Gastrocnemius medialis (tissue), 4 donors: ENCODE results near the gene HACD2. TPM values are rescaled to one million over a fixed set of nuclear protein-coding genes. Genes with fewer than 3 reads are reported as not detected.

Source experiments
- ATAC-seq, 2 donors: fragments of 150-250 bp; one replicate each; pipeline ENCODE4 v1.9.1; 2016
- DNase-seq, 2 donors: peaks; one replicate each; pipeline ENCODE4 v3.0.0-alpha.2; 2019
- H3K27ac ChIP-seq, 4 donors: fragments of 200-600 bp; sonication (generic); 1 replicate in 1 of 4; 2 replicates in 3 of 4; pipeline ENCODE4 v1.5.1; 2016 to 2018; ENCODE audit warnings: mild to moderate bottlenecking in 2 of 4, moderate library complexity in 1 of 4
- H3K27me3 ChIP-seq, 3 donors: fragments of 200-600 bp; sonication (generic) in 2 of 3; 1 replicate in 1 of 3; 2 replicates in 2 of 3; pipeline versions ENCODE4 v1.5.1 to v1.6.0; 2016 to 2019; ENCODE audit warnings: mild to moderate bottlenecking in 1 of 3, moderate library complexity in 1 of 3
- H3K36me3 ChIP-seq, 2 donors: fragments of 200-600 bp; sonication (generic) in 1 of 2; one replicate each; pipeline ENCODE4 v1.5.1; 2017 to 2018
- H3K4me1 ChIP-seq, 2 donors: fragments of 200-600 bp; sonication (generic) in 1 of 2; one replicate each; pipeline ENCODE4 v1.5.1; 2016 to 2017; ENCODE audit warnings: mild to moderate bottlenecking in 2 of 2
- H3K4me3 ChIP-seq, 4 donors: fragments of 200-600 bp; sonication (generic) in 3 of 4; 1 replicate in 1 of 4; 2 replicates in 3 of 4; pipeline ENCODE4 v1.5.1; 2016 to 2019; ENCODE audit warnings: mild to moderate bottlenecking in 2 of 4
- H3K9me3 ChIP-seq, 3 donors: fragments of 200-600 bp; sonication (generic) in 2 of 3; 1 replicate in 1 of 3; 2 replicates in 2 of 3; pipeline ENCODE4 v1.5.1; 2016 to 2019
- CTCF ChIP-seq, 5 experiments: fragments of 450-650 bp in 3 of 5; fragments of 200-600 bp in 2 of 5; sonication (generic) in 2 of 5; IDR thresholded peaks in 4 of 5; conservative IDR thresholded peaks in 1 of 5; 1 replicate in 4 of 5; 2 replicates in 1 of 5; pipeline ENCODE4 v1.5.1; 2016 to 2019; ENCODE audit warnings: antibody characterized with exemption in 5 of 5, mild to moderate bottlenecking in 3 of 5, moderate library complexity in 3 of 5
- POLR2A ChIP-seq, 2 donors: fragments of 450-650 bp; IDR thresholded peaks; one replicate each; pipeline ENCODE4 v1.6.1; 2017; ENCODE audit warnings: antibody characterized with exemption in 2 of 2, mild to moderate bottlenecking in 2 of 2, moderate library complexity in 2 of 2
- in situ Hi-C, 4 donors: fragments of 200-750 bp; cut with MboI; loops; one replicate each; pipeline versions ENCODE4 v1.15.0 to v1.8.0; 2017; ENCODE audit warnings: low sequenced_read_pairs in 4 of 4
- intact Hi-C: fragments of 100-400 bp; cut with DNase I; formaldehyde crosslinking; loops from one replicate; pipeline ENCODE4 v1.15.1; 2023; ENCODE audit warnings: low total_unique reads
- total RNA-seq, 4 donors: library from RNA; depleted of rRNA; stranded (reverse); fragments of >200 nt; gene quantifications; one replicate each; pipeline versions ENCODE4 v1.1.0 to v1.2.3, GENCODE V29; 2016

The HACD2 gene
- total RNA-seq, 4 donors from 2014 or later = 3.9 to 19.8 (median 6.7) TPM

GRCh38 chr3:123447416-123447748, 137.5 kb downstream of the HACD2 start:
- ATAC-seq (no peak), DNase-seq (no peak)
- Histone ChIP-seq H3K4me3 (peak overlapping the region; percentile 18 to 42 (median 35)), H3K36me3 (no peaks in the 10 kb centered on the region), H3K9me3 (no peaks in the 10 kb centered on the region), H3K27me3 (peaks cover 14 to 35% (median 25%) of the 10 kb centered on the region in 3 donors), H3K27ac (peak overlapping the region; percentile 17 to 44 (median 36)), H3K4me1 (peaks cover 4 to 5% of the 10 kb centered on the region in 2 donors)
- TF ChIP-seq CTCF (IDR thresholded peaks at IDR 0.05 in 4 of 5, conservative IDR thresholded peaks at IDR 0.05 in 1 of 5) (no peak), POLR2A (IDR thresholded peaks at IDR 0.05) (no peak)
- intact Hi-C loops (loop anchor here (5.0 kb wide), 1 partner anchor 110 kb away; no protein-coding TSS in a partner anchor), in situ Hi-C loops (no loop called here)

- Histone ChIP-seq H3K36me3 (no peaks in the 10 kb centered on the region), H3K4me1 (peaks cover 4 to 5% of the 10 kb centered on the region in 2 donors), H3K27ac (peak overlapping the region in 3 of 4 donors; percentile 17 to 44 (median 35)), H3K4me3 (peak overlapping the region in 3 of 4 donors; percentile 18 to 42 (median 36)), H3K9me3 (no peaks in the 10 kb centered on the region), H3K27me3 (peaks cover 14 to 35% (median 25%) of the 10 kb centered on the region in 3 donors)
- DNase-seq (no peak), ATAC-seq (no peak)
- in situ Hi-C loops (no loop called here), intact Hi-C loops (loop anchor here (5.0 kb wide), 1 partner anchor 111 kb away; no protein-coding TSS in a partner anchor)
- TF ChIP-seq POLR2A (IDR thresholded peaks at IDR 0.05) (no peak), CTCF (IDR thresholded peaks at IDR 0.05 in 4 of 5, conservative IDR thresholded peaks at IDR 0.05 in 1 of 5) (no peak)
Measured at GRCh38 chr3:123446610-123447109, 138.2 kb downstream of the HACD2 start.

- ATAC-seq (no peak), DNase-seq (no peak)
- TF ChIP-seq POLR2A (IDR thresholded peaks at IDR 0.05) = no peak
- no peak for TF ChIP-seq CTCF (IDR thresholded peaks at IDR 0.05 in 4 of 5, conservative IDR thresholded peaks at IDR 0.05 in 1 of 5)
- Histone ChIP-seq H3K27me3 (peaks cover 14 to 33% (median 23%) of the 10 kb centered on the region in 3 donors), H3K4me3 (peak overlapping the region in 3 of 4 donors; percentile 18 to 42 (median 36)), H3K4me1 (peaks cover 4 to 5% of the 10 kb centered on the region in 2 donors), H3K36me3 (no peaks in the 10 kb centered on the region), H3K9me3 (no peaks in the 10 kb centered on the region), H3K27ac (peak overlapping the region in 1 of 4 donors; percentile 35)
- intact Hi-C loops (loop anchor here (5.0 kb wide), 1 partner anchor 111 kb away; no protein-coding TSS in a partner anchor), in situ Hi-C loops (no loop called here)
Measured at GRCh38 chr3:123446210-123446609, 138.6 kb downstream of the HACD2 start.

- TF ChIP-seq CTCF (IDR thresholded peaks at IDR 0.05 in 4 of 5, conservative IDR thresholded peaks at IDR 0.05 in 1 of 5) (no peak), POLR2A (IDR thresholded peaks at IDR 0.05) (no peak)
- Histone ChIP-seq H3K27ac (no peak overlapping the region), H3K9me3 (no peaks in the 10 kb centered on the region), H3K27me3 (peaks cover 14 to 29% (median 20%) of the 10 kb centered on the region in 3 donors), H3K36me3 (no peaks in the 10 kb centered on the region), H3K4me1 (peaks cover 4 to 5% of the 10 kb centered on the region in 2 donors), H3K4me3 (peak overlapping the region in 1 of 4 donors; percentile 42)
- in situ Hi-C loops = no loop called here
- DNase-seq = no peak
- ATAC-seq = no peak
- intact Hi-C loops = loop anchor here (5.0 kb wide), 1 partner anchor 112 kb away; no protein-coding TSS in a partner anchor
Measured at GRCh38 chr3:123445702-123446101, 139.2 kb downstream of the HACD2 start.
